Measurements from ENCODE around the gene SLC22A5.

- TF ChIP-seq CTCF (conservative IDR thresholded peaks at IDR 0.05; ENCODE audit: low read length): no peak
- no peak for TF ChIP-seq EZH2phosphoT487 (IDR thresholded peaks at IDR 0.05; ENCODE audit: borderline replicate concordance, low read depth, low read length)
These were observed 46.9 kb downstream of the SLC22A5 start for GRCh38 chr5:132416306-132417009.

Data from OCI-LY7 (cell line).